NT2/D1 (cell line): ENCODE results near the gene MEGF10.

Source experiments
- SUZ12 ChIP-seq: IDR thresholded peaks from 2 replicates; pipeline ENCODE4 v1.6.1; 2011; ENCODE audit not compliant: insufficient read length, insufficient read depth; ENCODE audit errors: extremely low read depth
- ZNF274 ChIP-seq: IDR thresholded peaks from 2 replicates; pipeline ENCODE4 v1.6.1; 2011; ENCODE audit warnings: mild to moderate bottlenecking, low read depth, low read length

DNA sequence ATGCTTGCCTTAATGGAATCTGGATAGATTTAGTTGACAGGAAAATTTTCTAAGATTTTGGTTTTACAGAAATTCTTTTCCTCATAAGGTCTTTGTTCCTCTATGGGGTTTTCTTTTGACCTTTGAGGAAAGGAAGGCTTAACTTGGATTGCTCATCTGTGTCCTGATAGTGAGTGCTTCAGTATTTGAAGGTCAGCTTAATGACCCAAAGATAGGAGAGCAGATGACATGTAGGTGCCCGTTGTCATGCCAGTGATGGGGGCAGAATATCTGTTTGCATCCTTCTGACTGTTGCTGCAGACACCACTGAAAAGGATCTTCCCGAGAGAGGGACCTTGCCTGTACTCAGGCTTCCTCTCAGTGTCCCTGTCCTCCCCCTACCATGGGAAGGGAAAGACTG lies 30.9 kb downstream of the MEGF10 start:
- TF ChIP-seq ZNF274: no peak
- no peak for TF ChIP-seq SUZ12
